Renal cortical epithelial cell (primary cell): ENCODE results near the gene MRM2. TPM values are rescaled to one million over a fixed set of nuclear protein-coding genes. Genes with fewer than 3 reads are reported as not detected.

Experiments used
- DNase-seq: peaks from one replicate; pipeline ENCODE4 v3.0.0-alpha.2; 2011; ENCODE audit warnings: low read depth
- total RNA-seq: library from RNA; depleted of rRNA; stranded (reverse); fragments of >200 nt; gene quantifications from 2 replicates; pipeline ENCODE4 v1.2.3, GENCODE V29; 2014

Gene MRM2
- total RNA-seq, 1 donor from 2014 or later = 17.9 TPM

DNA sequence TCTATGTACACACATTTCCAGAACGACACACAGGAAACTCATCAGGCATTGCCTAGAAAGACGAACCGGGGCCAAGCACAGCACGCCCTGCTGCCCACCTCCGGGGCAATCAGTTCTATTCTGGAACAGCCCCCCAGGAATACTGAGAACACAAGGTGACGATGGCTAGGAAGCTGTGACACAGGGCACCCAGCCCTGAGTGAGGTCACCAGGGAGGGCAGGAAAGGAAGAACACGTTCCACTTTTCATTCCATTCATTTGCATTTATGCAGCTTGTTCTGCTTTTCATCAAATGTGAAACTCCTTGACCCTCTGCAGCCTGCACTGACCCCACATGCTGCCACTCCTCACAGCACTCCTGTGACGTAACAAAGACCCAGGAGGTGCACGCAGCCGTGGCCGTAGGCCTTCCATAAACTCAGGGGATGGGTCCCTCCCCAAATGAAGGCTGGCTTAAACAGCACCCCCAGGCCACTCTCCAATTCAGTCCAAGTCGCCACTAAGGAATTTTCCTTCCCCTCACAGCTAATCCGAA lies 38.2 kb downstream of the MRM2 start:
- DNase-seq = no peak

DNA sequence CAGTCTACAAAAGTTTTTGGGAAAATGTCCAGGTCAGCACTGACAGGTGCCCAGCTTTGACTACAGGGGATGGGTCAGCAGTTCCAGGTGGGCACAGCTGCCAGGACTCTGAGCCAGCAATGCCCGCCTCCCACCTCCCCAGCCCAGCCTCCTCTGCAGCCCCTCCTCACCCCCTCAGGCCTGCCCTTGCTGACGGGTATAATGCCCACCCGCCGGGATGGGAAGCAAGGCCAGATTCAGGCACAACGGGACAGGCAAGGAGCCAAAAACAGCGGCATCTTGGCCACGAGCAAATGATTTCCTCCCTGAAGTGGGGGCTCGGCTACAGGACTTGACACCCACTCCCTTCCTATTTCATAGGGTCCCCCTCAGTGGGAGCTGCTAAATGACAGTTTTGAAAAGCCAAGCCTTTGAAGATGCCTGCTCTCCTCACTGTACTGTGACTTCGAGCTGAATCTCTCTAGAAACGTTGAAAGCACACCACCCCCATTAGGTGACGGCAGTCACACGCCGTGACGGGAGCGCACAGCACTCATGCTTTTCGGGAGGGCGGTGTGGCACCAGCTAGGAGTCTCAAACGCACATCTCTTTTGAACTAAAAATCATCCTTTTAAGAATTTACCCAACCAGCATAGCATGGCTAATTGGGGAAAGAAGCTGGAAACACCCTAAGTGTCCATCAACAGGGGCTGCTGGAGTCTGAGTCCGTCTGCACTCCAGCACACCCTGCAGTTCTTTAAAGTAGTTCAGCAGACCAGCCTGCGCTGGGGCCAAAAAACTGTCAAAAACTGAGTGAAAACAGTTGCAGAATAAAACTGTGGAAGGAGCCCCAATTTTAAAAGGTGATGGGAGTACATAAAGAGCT lies 38.9 kb downstream of the MRM2 start:
- DNase-seq = no peak

DNA sequence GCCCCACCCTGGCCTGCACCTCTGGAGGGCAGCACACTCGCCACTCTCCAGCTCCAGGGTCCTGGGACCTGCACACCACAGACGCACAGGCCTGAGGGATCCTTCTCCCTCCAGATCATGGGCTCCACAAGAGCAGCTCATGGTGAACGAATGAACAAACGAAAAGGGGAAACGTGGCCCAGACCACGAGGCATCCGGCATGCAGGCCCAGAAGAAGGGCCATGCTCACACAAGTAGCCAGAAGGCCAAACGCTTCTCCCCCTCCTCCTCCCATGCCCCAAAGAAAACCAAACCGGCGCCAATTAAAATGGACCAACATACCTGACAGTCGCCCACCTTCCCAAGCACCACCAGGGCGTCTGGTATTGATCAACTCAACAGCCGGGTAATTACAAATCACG lies 39.6 kb downstream of the MRM2 start:
- DNase-seq = no peak

DNA sequence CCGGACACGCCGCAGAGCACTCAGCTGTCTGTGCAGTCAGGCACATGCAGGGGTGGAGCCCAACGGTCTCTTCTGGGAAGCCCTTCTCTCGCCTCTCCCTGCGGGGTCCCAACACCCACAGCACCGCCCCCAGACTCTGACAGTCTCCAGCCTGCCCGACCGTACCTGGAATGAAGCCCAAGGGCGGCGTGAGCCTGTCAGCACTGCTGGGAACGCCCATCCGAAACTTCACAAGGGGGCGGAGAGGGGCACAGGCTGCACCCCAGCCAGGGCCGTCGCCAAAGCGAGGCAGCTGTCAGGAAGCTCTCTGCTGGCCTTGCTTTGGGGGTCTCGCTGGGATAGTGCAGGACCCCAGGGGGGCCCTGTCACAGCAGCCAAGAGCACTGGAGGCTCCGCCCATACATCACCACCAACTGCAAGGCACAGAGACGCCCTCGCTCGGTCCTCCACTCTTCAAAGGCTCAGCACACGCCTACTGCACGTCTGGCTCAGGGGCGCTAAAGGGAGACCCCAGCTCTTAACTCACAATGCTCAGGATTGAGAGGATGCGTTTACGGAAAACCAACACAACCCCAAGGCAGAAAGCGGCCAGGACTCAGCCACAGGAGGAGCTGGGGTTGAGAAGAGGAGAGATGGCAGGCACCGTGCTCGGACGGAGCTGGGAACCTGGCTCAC lies 40.2 kb downstream of the MRM2 start:
- DNase-seq = no peak

DNA sequence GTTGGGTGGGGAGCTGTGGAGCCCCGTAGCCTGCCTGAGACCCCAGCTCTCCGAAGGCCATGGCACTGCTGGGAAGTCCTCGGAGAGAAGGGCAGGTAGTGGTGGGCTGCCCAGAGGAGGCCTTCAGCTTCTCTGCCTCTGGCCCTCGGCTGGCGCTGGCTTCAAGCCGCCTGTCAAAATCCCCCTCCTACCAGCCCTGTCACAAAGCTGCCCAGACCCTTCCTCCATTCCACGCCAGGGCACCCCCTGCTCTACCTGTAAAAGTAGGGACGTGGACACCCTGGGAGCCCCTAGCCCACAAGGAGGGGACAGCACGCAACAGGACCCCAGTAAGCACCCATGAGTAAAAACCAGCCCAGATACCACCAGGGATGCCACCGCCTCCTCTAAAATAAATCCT lies 40.9 kb downstream of the MRM2 start:
- no peak for DNase-seq

DNA sequence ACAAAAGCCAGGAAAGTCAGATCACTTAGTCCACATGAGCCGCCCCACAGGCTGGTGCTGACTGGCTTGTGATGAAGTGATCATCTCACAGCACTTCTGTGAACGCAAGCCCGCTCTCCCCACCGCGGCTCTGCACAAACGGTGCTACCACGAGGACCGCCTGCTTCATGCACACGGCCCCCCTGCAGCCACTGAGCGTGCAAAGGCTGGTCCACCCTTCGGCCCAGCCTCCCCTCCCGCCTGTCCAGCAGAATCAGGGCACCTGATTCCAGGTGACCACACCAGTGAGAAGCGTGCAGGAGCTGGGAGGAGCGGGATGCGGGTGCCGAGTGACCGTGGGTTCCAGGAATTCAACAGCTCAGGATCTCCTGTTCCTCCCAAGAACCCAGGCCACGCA lies 41.4 kb downstream of the MRM2 start:
- no peak for DNase-seq

DNA sequence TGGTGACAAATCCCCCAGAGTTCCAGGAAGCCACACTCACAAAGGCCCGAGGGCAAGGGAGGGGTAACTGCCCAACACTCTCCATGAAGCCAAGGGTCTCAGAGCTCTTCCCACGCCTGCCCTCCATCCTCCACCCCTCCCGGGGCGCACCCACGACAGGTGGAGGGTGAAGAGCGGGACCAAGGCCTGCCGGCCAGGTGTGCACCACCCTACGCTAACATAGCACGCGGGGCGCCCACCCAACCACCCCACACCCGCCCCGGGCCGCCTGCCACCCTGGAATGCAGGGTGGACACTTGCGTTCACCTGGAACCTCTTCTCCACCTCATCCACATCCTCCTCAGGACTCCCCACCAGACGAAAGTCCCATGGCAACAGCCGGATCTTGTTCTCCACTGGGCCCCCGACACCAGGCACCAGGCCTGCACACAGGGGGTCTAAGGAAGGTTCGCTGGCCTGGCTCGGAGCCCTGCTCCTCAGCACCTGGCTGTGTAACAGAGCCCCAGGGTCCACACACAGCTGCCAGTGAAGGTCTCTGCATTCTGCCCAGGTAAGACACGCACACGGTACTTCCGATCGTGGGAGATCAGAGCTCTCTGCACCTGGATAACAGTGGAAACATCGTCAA lies 41.9 kb downstream of the MRM2 start:
- DNase-seq = no peak

DNA sequence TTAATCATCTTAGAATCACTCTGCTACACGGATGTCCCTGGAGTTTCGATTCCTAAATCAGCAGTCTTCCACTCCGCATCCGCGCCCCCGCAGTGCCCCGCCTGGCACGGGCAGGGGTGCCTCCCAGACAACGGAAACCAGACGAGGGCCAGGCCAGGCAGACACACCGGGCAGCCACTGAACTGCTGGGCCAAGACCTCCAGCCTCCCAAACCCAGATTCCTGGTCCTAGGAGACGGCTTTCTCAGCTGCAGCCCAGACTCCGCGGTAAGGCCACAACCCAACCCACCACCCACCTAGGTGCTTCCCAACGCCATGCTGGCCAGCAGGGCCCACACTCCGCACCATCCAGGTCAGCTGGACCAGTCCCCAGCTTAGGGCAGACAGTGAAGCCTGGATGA lies 42.5 kb downstream of the MRM2 start:
- no peak for DNase-seq

DNA sequence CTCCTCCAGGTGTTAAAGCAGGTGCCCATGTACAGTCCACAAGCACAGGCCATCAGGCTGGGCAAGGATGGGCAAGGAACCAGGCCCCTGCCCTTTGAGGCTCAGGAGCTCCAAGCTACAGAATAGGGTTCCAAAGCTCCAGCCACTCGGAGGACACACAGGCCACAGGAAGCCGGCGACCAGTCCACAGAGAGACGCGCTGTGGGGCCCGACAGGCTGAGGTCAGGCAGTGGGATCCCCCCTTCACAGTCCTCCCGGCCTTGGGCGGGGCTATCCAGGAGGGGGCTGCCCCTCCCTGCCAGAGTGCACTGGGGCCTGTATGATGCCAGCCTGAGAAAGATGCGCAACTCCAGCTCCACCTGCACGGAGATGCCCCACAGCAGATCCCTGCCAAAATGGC lies 43.2 kb downstream of the MRM2 start:
- DNase-seq = no peak

DNA sequence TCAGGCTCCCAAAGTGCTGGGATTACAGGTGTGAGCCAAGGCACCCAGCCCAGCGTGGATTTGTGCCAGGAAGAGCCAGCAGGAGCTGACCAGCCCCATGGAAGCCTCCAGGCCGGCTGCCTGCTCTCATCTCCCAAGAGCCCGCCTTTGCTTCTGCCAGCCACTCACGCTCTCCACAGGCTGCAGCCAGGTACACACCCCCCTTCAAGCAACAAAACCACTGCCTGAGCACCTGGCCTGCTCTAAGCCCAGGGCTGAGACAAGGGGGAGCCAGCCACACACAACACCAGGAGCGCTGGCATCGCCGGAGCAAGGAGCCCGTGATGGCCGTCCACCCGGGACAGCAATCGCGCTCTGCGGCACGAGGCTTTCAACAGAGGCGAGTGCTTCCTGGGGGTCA lies 43.8 kb downstream of the MRM2 start:
- DNase-seq = no peak

DNA sequence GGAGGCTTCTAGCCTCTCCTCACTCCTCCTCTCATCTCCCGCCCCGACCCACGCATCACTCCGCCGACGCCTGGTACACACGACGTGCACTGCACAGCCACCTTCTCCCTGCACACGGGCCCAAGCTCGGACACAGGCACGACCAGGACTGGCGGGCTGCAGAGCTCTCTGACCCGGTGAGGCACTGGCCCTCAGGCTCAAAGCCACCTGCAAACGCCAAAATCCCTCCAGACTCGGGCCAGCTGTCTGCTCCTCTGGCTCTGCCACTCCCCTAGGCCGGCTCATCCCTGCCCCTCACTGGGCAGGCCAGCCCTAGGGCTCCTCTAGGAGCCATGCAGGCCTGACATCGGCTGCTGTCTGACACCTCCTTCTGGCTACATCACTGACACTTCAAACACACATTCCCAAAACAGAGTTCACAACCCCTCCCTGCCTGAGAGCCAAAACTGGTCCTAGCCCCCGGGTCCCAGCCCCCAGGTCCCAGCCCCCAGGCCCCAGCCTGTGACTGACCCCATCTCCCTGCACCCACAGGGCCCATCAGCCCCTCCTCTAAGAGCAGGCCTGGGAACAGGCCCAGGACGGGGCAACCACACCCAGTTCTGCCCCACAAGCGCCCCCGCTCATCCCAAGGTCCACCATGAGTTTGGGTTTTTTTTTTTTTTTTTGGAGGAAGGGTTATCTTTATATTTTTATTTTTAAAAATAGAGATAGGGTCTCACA lies 44.4 kb downstream of the MRM2 start:
- DNase-seq = no peak

DNA sequence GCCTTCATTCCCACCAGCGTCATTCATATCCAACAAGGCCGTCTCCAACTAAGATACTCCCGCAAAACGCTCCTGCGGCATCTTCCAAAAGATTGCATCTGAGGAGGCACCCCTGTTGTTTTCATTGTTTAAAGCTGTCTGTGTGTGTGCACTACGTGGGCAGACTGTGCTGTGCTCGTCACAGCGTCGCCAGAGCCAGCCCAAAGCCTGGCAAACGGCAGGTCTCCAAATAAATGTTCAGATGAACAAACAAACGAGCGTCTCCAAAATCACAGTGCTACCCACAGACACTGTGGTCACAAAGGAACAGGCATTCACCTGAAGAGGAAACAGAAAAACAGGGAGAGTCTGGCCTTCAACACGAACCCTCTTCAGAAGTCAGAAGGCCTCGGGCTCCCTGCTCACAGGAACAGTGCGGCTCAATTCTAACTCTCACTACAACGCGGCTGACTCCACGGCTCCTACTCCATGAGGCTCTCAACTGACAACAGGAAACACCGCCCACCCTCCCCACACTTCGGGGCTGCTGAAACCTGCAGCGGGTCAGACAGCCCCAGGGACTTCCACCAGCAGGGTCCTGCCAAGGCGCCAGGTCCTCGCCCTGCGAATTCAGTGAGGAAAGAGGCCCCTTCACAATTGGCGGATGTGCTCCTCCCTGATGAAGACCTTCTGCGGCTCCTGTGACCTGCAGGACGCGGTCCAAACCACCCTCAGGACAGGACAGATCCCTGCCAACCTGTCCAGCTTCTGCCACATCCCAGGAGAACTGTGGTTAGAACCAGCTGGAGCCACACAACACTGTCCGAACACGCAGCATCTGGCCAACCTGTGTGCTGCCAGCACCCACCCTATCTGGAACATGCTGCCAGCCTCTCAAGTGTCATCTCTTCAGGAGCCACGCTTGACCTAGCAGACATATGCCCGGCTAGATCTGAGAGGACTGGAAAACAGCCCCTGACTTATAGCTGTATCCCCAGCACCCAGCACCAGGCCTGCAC lies 45.3 kb downstream of the MRM2 start:
- no peak for DNase-seq

DNA sequence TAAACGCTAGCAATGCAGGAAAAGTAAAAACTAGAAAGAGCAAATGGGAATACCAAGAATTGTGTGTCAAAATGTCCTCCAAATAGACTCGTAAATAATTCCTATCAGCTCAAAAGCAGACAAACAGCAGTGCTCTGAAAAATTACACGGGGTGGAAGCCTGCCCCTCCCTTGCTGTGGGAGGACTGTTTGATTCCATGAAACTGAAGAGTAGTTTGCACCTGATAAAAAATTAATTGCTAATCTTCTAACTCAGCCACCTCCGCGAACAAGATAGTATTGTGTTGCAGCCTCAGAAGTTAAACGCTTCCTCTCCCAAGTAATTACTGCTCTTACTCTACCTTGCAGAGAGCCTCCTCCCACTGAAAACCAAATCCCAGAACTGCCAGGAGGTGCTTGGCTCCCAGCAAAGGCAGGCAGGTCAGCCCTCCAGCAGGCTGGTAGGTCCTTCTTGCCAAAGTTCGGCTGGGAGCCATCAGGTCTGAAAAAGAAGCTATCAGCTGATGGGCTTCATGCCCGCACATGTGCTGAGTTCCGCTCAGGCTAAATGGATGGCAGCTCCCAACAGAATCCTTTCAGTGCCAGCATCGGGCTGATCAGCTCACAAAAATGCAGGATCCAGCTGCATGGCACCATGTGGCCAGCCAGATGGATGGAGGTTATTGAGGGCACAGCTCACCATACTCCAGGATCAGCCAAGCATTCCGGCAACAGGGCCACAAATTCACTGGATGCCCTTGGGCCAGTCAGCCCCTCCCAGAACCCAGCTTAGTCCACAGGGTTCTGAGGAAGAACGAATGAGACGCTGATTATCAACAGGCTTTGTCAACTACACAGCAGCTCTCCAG lies 46.4 kb downstream of the MRM2 start:
- no peak for DNase-seq

DNA sequence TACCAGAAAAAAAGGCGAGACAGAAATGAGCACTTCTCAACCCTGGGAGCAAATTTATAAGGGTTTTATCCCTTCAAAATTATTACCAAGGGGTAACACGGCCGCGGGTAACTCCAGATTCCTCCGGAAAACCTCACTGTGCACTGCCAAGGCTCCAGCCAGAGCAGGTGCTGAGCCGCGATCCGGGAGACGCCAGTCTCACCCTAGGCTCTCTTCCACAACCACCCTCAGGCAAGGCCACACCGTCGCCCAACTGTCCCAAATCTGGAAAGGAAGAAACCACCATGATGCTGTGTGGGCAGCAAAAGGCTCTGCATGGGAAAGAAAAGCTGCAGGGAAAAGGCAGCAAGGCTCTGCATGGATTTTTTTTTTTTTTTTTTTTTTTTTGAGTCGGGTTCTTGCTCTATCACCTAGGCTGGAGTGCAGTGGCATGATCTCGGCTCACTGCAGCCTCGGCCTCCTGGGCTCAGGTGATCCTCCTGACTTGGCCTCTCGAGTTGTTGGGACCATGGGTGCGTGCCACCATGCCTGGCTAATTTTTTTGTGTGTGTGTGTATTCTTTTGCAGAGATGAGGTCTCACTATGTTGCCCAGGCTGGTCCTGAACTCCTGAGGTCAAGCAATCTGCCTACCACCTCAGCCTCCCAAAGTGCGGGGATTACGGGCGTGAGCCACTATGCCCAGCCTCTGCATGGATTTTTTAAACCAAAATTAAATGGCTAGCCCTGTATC lies 48.3 kb downstream of the MRM2 start:
- no peak for DNase-seq

DNA sequence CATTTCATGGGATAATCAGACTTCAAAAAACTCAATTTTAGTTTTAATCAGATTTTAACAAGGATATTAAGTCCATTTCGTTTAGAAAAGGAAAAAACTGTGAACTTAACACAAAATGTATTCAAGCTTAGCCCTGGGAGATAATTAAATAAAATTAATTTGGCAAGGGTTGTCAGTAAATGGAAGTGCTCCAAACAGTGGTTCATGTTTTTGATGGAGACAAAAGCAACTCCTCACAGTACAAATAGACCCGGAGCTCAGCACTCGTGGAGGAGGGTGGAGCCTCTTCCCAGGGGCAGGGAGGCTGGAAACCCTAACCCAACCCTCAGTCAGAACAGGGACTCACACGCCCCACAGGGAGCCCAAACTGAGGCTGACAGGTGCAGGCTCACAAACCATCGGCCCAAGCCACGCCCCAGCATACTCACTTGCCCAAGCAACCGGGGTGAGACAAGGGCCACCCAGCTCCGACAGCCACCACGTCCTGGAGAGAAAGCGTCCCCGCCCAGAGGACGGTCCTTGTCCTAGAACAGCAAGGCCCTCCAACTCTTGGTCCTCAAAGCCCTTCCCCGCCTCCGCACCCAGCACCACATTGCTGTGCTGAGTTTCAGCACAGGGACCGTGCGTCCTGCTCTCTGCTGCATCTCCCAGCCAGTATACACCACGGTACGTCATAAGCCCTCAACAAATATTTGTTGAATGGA lies 49.0 kb downstream of the MRM2 start:
- DNase-seq = no peak

DNA sequence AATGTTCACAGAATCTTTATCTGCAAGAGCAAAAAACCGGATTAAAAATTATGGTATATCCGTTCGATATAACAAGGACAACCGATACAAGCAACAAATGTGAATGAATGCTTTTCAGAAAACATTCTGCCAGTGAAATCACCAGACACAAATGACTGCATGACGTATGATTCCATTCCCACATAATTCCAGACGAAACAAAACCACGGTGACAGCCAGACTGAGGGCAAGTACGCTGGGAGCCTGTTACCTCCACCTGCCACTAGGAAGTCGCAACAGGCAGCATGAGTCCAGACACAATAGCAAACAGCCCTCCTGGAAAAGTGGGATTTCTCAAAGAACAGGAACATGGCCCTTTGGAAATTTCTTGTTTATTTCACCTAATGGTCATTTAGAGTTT lies 51.0 kb downstream of the MRM2 start:
- DNase-seq = no peak

DNA sequence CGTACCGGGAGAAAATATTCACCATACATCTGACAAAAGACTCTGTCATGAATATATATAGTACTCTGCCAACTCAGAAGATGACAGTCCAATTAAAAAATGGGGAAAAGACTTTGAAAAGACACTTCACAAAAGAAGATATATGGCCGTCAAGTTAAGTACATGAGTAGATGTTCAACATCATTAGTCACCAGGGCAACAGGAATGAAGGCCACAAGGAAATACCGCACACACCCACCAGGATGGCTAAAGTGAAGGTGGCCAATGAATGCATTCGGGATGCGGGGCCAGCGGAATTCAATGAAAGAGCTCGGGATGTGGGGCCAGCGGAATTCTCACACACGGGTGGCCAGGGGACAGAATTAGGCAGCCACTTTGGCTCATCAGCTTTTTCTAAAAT lies 51.5 kb downstream of the MRM2 start:
- no peak for DNase-seq

DNA sequence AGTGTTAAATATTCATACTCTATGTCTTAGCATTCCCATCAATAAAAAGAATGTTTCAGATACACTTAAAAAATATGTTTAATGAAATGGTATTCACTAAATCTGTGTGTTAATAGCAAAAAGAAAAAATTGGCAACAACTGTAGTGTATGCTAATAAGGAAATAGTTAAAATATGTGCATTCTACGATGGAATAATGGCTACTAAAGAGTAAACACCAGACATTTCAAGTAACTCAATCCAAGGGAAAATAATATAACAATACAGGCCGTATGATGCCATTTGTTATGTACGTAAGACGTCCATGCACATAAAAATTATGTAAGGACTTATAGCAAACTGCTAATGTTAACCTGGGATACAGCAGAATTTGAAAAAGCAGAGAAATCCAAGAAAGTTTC lies 55.8 kb downstream of the MRM2 start:
- no peak for DNase-seq

DNA sequence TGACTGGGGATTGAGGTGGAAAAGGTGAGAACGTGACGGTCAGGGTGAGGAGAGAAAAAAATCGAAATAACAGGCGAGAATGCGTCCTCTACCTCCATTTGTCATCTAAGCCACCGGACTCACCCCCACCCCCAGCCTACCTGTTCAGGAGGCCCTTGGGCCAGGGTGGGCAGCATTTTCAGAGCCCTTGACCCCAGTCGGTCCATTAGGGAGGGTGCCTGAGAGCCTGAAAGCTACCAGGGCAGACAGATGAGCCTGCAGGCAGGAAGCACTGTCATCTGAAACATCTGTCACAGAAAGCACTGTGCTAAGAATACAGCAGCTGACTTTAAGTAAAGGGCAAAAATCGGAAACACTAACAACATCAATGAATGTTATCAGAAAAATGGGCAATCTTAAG lies 56.3 kb downstream of the MRM2 start:
- no peak for DNase-seq
